HepG2 (cell line): ENCODE measurements around the gene BBLN. TPM values are rescaled to one million over a fixed set of nuclear protein-coding genes. Genes with fewer than 3 reads are reported as not detected.

Experiments used
- ATAC-seq: fragments of 200-7000 bp; cut with Tn5 transposase; 3 replicates; pipeline ENCODE4 v1.9.1; 2020; ENCODE audit warnings: mild to moderate bottlenecking, moderate library complexity
- BruUV-seq: library from RNA; stranded (reverse); fragments of 400-500 nt; replicated peaks from 2 replicates; lab custom pipeline; 2021; lab: Mats Ljungman, UMichigan
- CTCF ChIA-PET: fragments of 300-600 bp; formaldehyde crosslinking; extraction: SDS; loops from one replicate; lab custom pipeline; 2021; ENCODE audit warnings: low total read pairs, inconsistent platforms, low intra/inter-chr PET ratio; lab: Yijun Ruan, JAX
- POLR2A ChIA-PET: fragments of 350-600 bp; sonication (Branson Sonifier 250); formaldehyde crosslinking; loops from one replicate; lab custom pipeline; 2020; ENCODE audit warnings: antibody characterized with exemption, inconsistent platforms; lab: Yijun Ruan, JAX
- DNase-seq: peaks from one replicate; pipeline ENCODE4 v3.0.0-alpha.2; 2015; ENCODE audit warnings: low spot score
- FAIRE-seq: peaks from 3 replicates; lab custom pipeline; 2011; peaks lifted over from hg19 to GRCh38; lab: Jason Lieb, UNC
- H2AFZ ChIP-seq: one replicate; pipeline ENCODE4 v1.6.1; 2011; ENCODE audit warnings: low read length, inconsistent platforms
- H3K27ac ChIP-seq: fragments of 300-600 bp; 3 replicates; pipeline ENCODE4 v1.8.0; 2011; ENCODE audit warnings: mixed run types, mild to moderate bottlenecking, mixed read lengths, low read length, inconsistent platforms; ENCODE audit not compliant: insufficient read depth; ENCODE audit errors: extremely low read length
- H3K27me3 ChIP-seq, 2 experiments: fragments of 200-600 bp in 1 of 2; 2 replicates in 1 of 2; 3 replicates in 1 of 2; pipeline versions ENCODE4 v1.6.0 to v1.8.0; 2011; ENCODE audit warnings: low read length in 2 of 2, mild to moderate bottlenecking in 2 of 2, moderate library complexity in 2 of 2, inconsistent platforms in 1 of 2; ENCODE audit not compliant: insufficient read depth in 2 of 2, control insufficient read depth in 1 of 2
- H3K36me3 ChIP-seq, 2 experiments: fragments of 200-600 bp in 1 of 2; replicated peaks in 1 of 2; 2 replicates in 1 of 2; 3 replicates in 1 of 2; pipeline versions ENCODE4 v1.5.1 to v1.8.0; 2011; ENCODE audit warnings: low read length in 2 of 2, inconsistent platforms in 1 of 2; ENCODE audit not compliant: insufficient read depth in 2 of 2, control insufficient read depth in 1 of 2
- H3K4me1 ChIP-seq: 2 replicates; pipeline ENCODE4 v1.5.1; 2012; ENCODE audit warnings: low read length, inconsistent platforms; ENCODE audit not compliant: insufficient read depth
- H3K4me2 ChIP-seq: 2 replicates; pipeline ENCODE4 v1.6.0; 2011; ENCODE audit warnings: low read depth, low read length, inconsistent platforms
- H3K4me3 ChIP-seq, 3 experiments: fragments of 200-600 bp in 1 of 3; sonication (generic), shearing (Covaris generic) in 1 of 3; replicated peaks in 1 of 3; 2 replicates each; pipeline ENCODE4 v1.5.1; 2011 to 2016; ENCODE audit warnings: low read length in 3 of 3, inconsistent platforms in 2 of 3, low read depth in 2 of 3, mild to moderate bottlenecking in 2 of 3, control low read depth in 1 of 3, mixed read lengths in 1 of 3; ENCODE audit not compliant: insufficient read depth in 1 of 3
- H3K79me2 ChIP-seq: one replicate; pipeline ENCODE4 v1.6.1; 2011; ENCODE audit warnings: low read length, inconsistent platforms; ENCODE audit not compliant: insufficient read depth
- H3K9ac ChIP-seq: 2 replicates; pipeline ENCODE4 v1.6.0; 2011; ENCODE audit warnings: mild to moderate bottlenecking, low read depth, low read length, inconsistent platforms; ENCODE audit not compliant: insufficient read depth
- H3K9me3 ChIP-seq: 2 replicates; pipeline ENCODE4 v1.5.1; 2012; ENCODE audit warnings: mild to moderate bottlenecking, low read length
- H4K20me1 ChIP-seq: 2 replicates; pipeline ENCODE4 v1.6.0; 2011; ENCODE audit warnings: inconsistent platforms, mild to moderate bottlenecking, low read length, moderate library complexity; ENCODE audit not compliant: insufficient read depth
- CHD4 ChIP-seq: fragments of 200-600 bp; sonication (generic); IDR thresholded peaks from 2 replicates; pipeline ENCODE4 v1.7.0; 2017; ENCODE audit warnings: mild to moderate bottlenecking, low read length, borderline replicate concordance
- CREB1 ChIP-seq, 2 experiments: fragments of 450-650 bp in 1 of 2; IDR thresholded peaks; 2 replicates each; pipeline ENCODE4 v1.6.1; 2016 to 2017; ENCODE audit warnings: control low read depth in 1 of 2, mild to moderate bottlenecking in 1 of 2, missing compliant biosample characterization in 1 of 2, missing genetic modification characterization in 1 of 2
- ELF3 ChIP-seq: IDR thresholded peaks from 2 replicates; pipeline ENCODE4 v1.6.1; 2016; ENCODE audit warnings: missing genetic modification reagents, missing compliant biosample characterization
- HNRNPL ChIP-seq: fragments of 200-400 bp; formaldehyde crosslinking; IDR thresholded peaks from 2 replicates; pipeline ENCODE4 v1.6.1; 2017; ENCODE audit warnings: mild to moderate bottlenecking, low read depth, low read length
- SMAD1 ChIP-seq: sonication (generic); formaldehyde crosslinking; IDR thresholded peaks from 2 replicates; pipeline ENCODE4 v1.4.0; 2020; ENCODE audit warnings: missing genetic modification reagents, low read depth, mild to moderate bottlenecking, borderline replicate concordance
- ZMYM3 ChIP-seq: sonication (generic); formaldehyde crosslinking; IDR thresholded peaks from 2 replicates; pipeline ENCODE4 v1.5.1; 2020; ENCODE audit warnings: mild to moderate bottlenecking, missing genetic modification reagents
- ZNF44 ChIP-seq: sonication (generic); formaldehyde crosslinking; IDR thresholded peaks from 2 replicates; pipeline ENCODE4 v1.5.1; 2020; ENCODE audit warnings: mild to moderate bottlenecking, missing genetic modification reagents
- ZNF460 ChIP-seq: sonication (generic); formaldehyde crosslinking; IDR thresholded peaks from 2 replicates; pipeline ENCODE4 v1.5.1; 2020; ENCODE audit warnings: missing genetic modification reagents, mild to moderate bottlenecking, borderline replicate concordance
- ZNF530 ChIP-seq: sonication (generic); formaldehyde crosslinking; IDR thresholded peaks from 2 replicates; pipeline ENCODE4 v1.5.0; 2020; ENCODE audit warnings: low read depth, mild to moderate bottlenecking, missing genetic modification reagents
- ZNF678 ChIP-seq: sonication (generic); formaldehyde crosslinking; IDR thresholded peaks from 2 replicates; pipeline ENCODE4 v1.4.0; 2020; ENCODE audit warnings: mild to moderate bottlenecking, missing genetic modification reagents
- WGBS: methylation state at CpG from one replicate; pipeline ENCODE4 v1.1.6; 2017; ENCODE audit warnings: low lambda C conversion rate; 5-methylcytosine and 5-hydroxymethylcytosine counted together
- in situ Hi-C: cut with HindIII; loops from 2 replicates; pipeline ENCODE4 v1.10.0; 2017; ENCODE audit warnings: low pct_unique_long_range_greater_than_20kb; ENCODE audit not compliant: extremely low pct_ligation_motif_present
- intact Hi-C: fragments of 100-400 bp; cut with micrococcal nuclease; formaldehyde crosslinking; loops from one replicate; pipeline ENCODE4 v1.10.0; 2022; ENCODE audit not compliant: unreplicated experiment
- polyA plus RNA-seq, 8 experiments: library from polyadenylated mRNA; depleted of rRNA in 3 of 8; stranded (reverse) in 7 of 8; unstranded in 1 of 8; fragments of >200 nt; fragmentation: Illumina TruSeq in 4 of 8; extraction: Trizol in 4 of 8; gene quantifications; 2 replicates each; pipeline versions ENCODE4 v1.2.1 to v1.2.3, GENCODE V29; 2011 to 2016; ENCODE audit warnings: low read depth in 4 of 8, missing spikeins in 1 of 8, mixed read lengths in 1 of 8; ENCODE audit not compliant: insufficient read depth in 1 of 8
- total RNA-seq, 5 experiments: library from RNA; depleted of rRNA; stranded (reverse); fragments of >200 nt; fragmentation: Illumina TruSeq; extraction: Trizol; gene quantifications; 2 replicates each; pipeline ENCODE4 v1.2.3, GENCODE V29; 2016; ENCODE audit warnings: low read depth in 1 of 5
- TF ChIP-seq, protein P1 (sequence below): sonication (generic); formaldehyde crosslinking; conservative IDR thresholded peaks from 2 replicates; pipeline ENCODE4 v1.4.0; 2020; ENCODE audit warnings: missing genetic modification reagents
- TF ChIP-seq, protein P2 (sequence below): sonication (generic); formaldehyde crosslinking; IDR thresholded peaks from 2 replicates; pipeline ENCODE4 v1.5.0; 2020; ENCODE audit warnings: mild to moderate bottlenecking, missing genetic modification reagents
- TF ChIP-seq, protein P3 (sequence below), 2 experiments: sonication (generic) in 1 of 2; formaldehyde crosslinking in 1 of 2; IDR thresholded peaks; 2 replicates each; pipeline versions ENCODE4 v1.4.0 to v1.6.1; 2018 to 2020; ENCODE audit warnings: missing genetic modification reagents in 2 of 2, borderline replicate concordance in 1 of 2, low read depth in 1 of 2, mild to moderate bottlenecking in 1 of 2, missing biosample characterization in 1 of 2
- TF ChIP-seq, protein P4 (sequence below): sonication (generic); formaldehyde crosslinking; IDR thresholded peaks from 2 replicates; pipeline ENCODE4 v1.8.0; 2023; ENCODE audit warnings: mild to moderate bottlenecking, missing genetic modification reagents

The BBLN gene
- total and polyA plus RNA-seq, 2 of the 13 experiments (the other 11 are each of a cell fraction or from before 2014, with no cell fraction given) = 27.6 to 33.1 TPM

DNA sequence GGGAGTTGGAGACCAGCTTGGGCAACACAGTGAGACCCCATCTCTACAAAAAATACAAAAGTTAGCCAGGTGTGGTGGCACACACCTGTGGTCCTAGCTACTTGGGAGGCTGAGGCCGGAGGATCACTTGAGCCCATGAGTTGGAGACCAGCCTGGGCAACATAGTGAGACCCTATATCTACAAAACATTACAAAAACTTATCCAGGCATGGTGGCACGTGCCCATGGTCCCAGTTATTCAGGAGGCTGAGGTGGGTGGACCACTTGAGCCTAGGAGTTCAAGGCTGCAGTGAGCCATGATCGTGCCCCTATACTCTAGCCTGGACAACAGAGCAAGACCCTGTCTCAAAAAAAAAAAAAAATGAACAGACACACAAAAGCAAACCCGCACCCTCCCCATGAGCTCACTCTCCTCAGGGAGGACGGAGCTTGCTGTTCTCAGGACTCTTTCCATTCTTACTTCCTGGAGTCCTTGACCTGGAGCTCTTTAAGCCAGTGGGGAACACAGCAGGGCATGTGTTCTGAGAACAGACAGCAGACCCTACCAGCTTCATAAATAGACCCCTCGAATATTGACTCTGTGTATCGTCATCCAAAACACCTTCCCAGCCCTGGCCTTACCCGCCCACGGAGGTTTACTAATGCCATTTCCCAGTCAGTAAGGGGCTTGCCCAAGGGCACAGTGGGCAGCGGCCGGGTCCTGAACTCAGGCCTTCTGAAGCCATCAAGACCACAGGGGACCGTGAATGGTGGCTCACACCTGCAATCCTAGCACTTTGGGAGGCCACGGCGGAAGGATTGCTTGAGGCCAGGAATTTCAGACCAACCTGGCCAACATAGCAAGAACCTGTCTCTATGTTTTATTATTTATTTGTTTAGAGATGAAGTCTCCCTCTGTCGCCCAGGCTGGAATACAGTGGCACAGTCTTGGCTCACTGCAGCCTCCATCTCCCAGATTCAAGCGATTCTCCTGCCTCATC is 43.7 kb upstream of the BBLN start:
- Histone ChIP-seq H2AFZ (no peak overlapping the region), H4K20me1 (no peaks in the 10 kb centered on the region), H3K4me2 (no peak overlapping the region), H3K27me3 (no peaks in the 10 kb centered on the region), H3K79me2 (no peaks in the 10 kb centered on the region), H3K9me3 (no peaks in the 10 kb centered on the region), H3K4me1 (peaks cover 61% of the 10 kb centered on the region), H3K4me3 (no peak overlapping the region), H3K9ac (no peak overlapping the region; the same call in 1 of the 2 replicates), H3K36me3 (peaks cover 0 to 9% of the 10 kb centered on the region in 2 experiments; a peak in 2 of 5 replicates), H3K27ac (peak overlapping the region; percentile 88)
- CTCF ChIA-PET = interaction anchor here (1.0 to 1.8 kb wide), 3 partner anchors 17 to 28 kb away, joined by 4 to 5 read pairs (median 4); no protein-coding TSS in a partner anchor
- ATAC-seq (no peak), FAIRE-seq (no peak), DNase-seq (no peak)
- in situ Hi-C loops = no loop called here
- intact Hi-C loops = loop anchor here (1.0 to 10.0 kb wide), 2 partner anchors 11 to 172 kb away; partner anchors contain the start of gene PTGES2
- 78% methylated on average over 14 of the region's 16 CpGs for WGBS
- BruUV-seq = no TSS peak
- POLR2A ChIA-PET = interaction anchor here (0.7 to 4.8 kb wide), 4 partner anchors 9 to 18 kb away, joined by 3 to 40 read pairs (median 4); no protein-coding TSS in a partner anchor
- TF ChIP-seq ZNF44 (CRISPR knock-in tag) (no peak), ZNF530 (CRISPR knock-in tag) (no peak), HNRNPL (0 out of 2 replicates have a peak, but pooled peaks have one; percentile 42), CREB1 (IDR thresholded peaks at IDR 0.05) (no peak), CREB1 (CRISPR knock-in tag; IDR thresholded peaks at IDR 0.05) (no peak), ZMYM3 (CRISPR knock-in tag) (peak; percentile 85; the same call in 1 of the 2 replicates), SMAD1 (CRISPR knock-in tag) (0 out of 2 replicates have a peak, but pooled peaks have one; percentile 8), ZNF678 (no peak), CHD4 (0 out of 2 replicates have a peak, but pooled peaks have one; percentile 5), ZNF460 (CRISPR knock-in tag) (peak; percentile 87; the same call in 1 of the 2 replicates), ELF3 (CRISPR knock-in tag) (0 out of 2 replicates have a peak, but pooled peaks have one; percentile 21)
- TF ChIP-seq, protein P1, sequence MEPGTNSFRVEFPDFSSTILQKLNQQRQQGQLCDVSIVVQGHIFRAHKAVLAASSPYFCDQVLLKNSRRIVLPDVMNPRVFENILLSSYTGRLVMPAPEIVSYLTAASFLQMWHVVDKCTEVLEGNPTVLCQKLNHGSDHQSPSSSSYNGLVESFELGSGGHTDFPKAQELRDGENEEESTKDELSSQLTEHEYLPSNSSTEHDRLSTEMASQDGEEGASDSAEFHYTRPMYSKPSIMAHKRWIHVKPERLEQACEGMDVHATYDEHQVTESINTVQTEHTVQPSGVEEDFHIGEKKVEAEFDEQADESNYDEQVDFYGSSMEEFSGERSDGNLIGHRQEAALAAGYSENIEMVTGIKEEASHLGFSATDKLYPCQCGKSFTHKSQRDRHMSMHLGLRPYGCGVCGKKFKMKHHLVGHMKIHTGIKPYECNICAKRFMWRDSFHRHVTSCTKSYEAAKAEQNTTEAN (CRISPR knock-in tag) = 0 out of 2 replicates have a peak, but pooled peaks have one; percentile 26
- TF ChIP-seq, protein P2, sequence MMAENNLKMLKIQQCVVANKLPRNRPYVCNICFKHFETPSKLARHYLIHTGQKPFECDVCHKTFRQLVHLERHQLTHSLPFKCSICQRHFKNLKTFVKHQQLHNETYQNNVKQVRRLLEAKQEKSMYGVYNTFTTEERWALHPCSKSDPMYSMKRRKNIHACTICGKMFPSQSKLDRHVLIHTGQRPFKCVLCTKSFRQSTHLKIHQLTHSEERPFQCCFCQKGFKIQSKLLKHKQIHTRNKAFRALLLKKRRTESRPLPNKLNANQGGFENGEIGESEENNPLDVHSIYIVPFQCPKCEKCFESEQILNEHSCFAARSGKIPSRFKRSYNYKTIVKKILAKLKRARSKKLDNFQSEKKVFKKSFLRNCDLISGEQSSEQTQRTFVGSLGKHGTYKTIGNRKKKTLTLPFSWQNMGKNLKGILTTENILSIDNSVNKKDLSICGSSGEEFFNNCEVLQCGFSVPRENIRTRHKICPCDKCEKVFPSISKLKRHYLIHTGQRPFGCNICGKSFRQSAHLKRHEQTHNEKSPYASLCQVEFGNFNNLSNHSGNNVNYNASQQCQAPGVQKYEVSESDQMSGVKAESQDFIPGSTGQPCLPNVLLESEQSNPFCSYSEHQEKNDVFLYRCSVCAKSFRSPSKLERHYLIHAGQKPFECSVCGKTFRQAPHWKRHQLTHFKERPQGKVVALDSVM (CRISPR knock-in tag) = peak; percentile 69
- TF ChIP-seq, protein P3, sequence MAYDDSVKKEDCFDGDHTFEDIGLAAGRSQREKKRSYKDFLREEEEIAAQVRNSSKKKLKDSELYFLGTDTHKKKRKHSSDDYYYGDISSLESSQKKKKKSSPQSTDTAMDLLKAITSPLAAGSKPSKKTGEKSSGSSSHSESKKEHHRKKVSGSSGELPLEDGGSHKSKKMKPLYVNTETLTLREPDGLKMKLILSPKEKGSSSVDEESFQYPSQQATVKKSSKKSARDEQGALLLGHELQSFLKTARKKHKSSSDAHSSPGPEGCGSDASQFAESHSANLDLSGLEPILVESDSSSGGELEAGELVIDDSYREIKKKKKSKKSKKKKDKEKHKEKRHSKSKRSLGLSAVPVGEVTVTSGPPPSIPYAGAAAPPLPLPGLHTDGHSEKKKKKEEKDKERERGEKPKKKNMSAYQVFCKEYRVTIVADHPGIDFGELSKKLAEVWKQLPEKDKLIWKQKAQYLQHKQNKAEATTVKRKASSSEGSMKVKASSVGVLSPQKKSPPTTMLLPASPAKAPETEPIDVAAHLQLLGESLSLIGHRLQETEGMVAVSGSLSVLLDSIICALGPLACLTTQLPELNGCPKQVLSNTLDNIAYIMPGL (CRISPR knock-in tag; IDR thresholded peaks at IDR 0.05; ENCODE audit: borderline replicate concordance in 1 of 2, low read depth in 1 of 2) = 0 out of 4 replicates have a peak, but pooled peaks of 1 of the 2 experiments have one; percentile 26
- TF ChIP-seq, protein P4, sequence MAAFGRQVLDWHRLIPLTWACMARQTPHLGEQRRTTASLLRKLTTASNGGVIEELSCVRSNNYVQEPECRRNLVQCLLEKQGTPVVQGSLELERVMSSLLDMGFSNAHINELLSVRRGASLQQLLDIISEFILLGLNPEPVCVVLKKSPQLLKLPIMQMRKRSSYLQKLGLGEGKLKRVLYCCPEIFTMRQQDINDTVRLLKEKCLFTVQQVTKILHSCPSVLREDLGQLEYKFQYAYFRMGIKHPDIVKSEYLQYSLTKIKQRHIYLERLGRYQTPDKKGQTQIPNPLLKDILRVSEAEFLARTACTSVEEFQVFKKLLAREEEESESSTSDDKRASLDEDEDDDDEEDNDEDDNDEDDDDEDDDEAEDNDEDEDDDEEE (CRISPR knock-in tag) = 0 out of 2 replicates have a peak, but pooled peaks have one; percentile 30
